Right cardiac atrium (tissue), 5 donors: ENCODE data around the gene BCAT1. TPM values are rescaled to one million over a fixed set of nuclear protein-coding genes. Genes with fewer than 3 reads are reported as not detected.

Source experiments
- ATAC-seq, 2 donors: fragments of 200-7000 bp; cut with Tn5 transposase; one replicate each; pipeline versions ENCODE4 v1.8.0 to v1.9.1; 2020; ENCODE audit warnings: moderate library complexity in 2 of 2, mild to moderate bottlenecking in 1 of 2
- DNase-seq, 3 donors: peaks; one replicate each; pipeline ENCODE4 v3.0.0-alpha.2; 2020
- H3K27ac ChIP-seq: one replicate; pipeline ENCODE4 v1.5.1; 2013; ENCODE audit warnings: mild to moderate bottlenecking, low read length, control low read depth, moderate library complexity
- H3K27me3 ChIP-seq: one replicate; pipeline ENCODE4 v1.6.1; 2013; ENCODE audit not compliant: control insufficient read depth, insufficient read depth
- H3K4me1 ChIP-seq: one replicate; pipeline ENCODE4 v1.6.1; 2013; ENCODE audit warnings: low read length; ENCODE audit not compliant: control insufficient read depth, insufficient read depth
- H3K4me3 ChIP-seq: one replicate; pipeline ENCODE4 v1.5.1; 2013; ENCODE audit warnings: low read length, control low read depth
- H3K9me3 ChIP-seq: one replicate; pipeline ENCODE4 v1.6.1; 2013; ENCODE audit warnings: low read length; ENCODE audit not compliant: control insufficient read depth
- WGBS: extraction: QIAGEN DNeasy Blood & Tissue Kit; methylation state at CpG from one replicate; pipeline ENCODE4 v1.1.7; 2013; 5-methylcytosine and 5-hydroxymethylcytosine counted together
- intact Hi-C, 4 donors: fragments of 100-400 bp; cut with DNase I; formaldehyde crosslinking; loops; one replicate each; pipeline versions ENCODE4 v1.11.0 to v1.14.0; 2022 to 2023
- polyA plus RNA-seq: library from polyadenylated mRNA; stranded (reverse); fragments of 200-250 nt; gene quantifications from one replicate; pipeline ENCODE4 v1.2.3, GENCODE V29; 2013
- total RNA-seq, 4 donors: library from RNA; stranded (reverse); fragmentation: NEBNext Ultra II Directional; extraction: Animal tissue kit (Norgen Biotek cat#: 25700); gene quantifications; one replicate each; pipeline ENCODE4 v1.2.1, GENCODE V29; 2021
- donor health status: healthy with polysubstance abuse.
- donor health status: DM: no; HTN: yes; CAD: no.
- donor health status: DM: no; HTN: no; CAD: no.
- donor health status: DM: no; HTN: yes; CAD: no; lungs with severe emphysema.
- donor health status: DM: yes; HTN: yes; CAD: no.

The BCAT1 gene
- total and polyA plus RNA-seq, 5 donors: 0.86 to 9.0 (median 5.7) TPM

DNA sequence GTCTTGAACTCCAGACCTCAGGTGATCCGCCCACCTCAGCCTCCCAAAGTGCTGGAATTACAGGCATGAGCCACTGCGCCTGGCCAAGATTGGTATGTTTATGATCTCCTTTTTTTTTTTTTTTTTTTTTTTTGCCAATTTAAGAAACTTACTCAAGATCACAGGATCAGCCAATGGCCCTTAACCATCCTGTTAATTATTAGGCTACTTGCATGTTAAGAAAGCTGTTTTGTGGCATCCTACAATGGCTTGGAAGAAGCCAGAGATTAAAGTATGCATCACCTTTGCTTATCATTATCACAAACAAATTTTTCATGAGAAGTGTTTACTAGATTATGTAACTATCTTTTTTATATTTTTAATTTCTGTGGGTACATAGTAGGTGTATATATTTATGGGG, 140.2 kb downstream of the BCAT1 start:
- no peak for ATAC-seq
- no peaks in the 10 kb centered on the region for H3K9me3 ChIP-seq
- WGBS: 96% methylated on average over 2 of the region's 2 CpGs
- no peaks in the 10 kb centered on the region for H3K4me1 ChIP-seq
- H3K27me3 ChIP-seq: no peaks in the 10 kb centered on the region
- intact Hi-C loops: no loop called here
- DNase-seq: no peak
- no peak overlapping the region for H3K27ac ChIP-seq
- no peak overlapping the region for H3K4me3 ChIP-seq

DNA sequence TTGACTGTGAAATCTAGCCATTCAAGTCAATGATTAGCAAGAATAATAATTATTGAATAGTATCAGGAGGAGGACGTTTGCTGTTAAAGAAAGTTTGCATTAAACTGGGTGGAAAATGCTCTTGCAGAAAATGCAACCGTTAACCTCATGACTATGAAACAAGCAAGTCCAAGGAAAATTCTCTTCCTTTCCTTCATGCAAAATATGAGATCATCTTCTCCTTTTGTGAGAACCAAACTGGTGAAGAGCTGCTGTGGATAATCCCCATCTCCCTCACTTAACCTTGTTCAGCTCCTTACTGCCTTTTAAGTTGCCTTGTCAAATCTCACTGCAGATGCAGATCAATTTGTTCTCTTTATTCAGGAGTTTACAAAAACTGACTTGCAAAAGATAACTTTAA, 142.5 kb downstream of the BCAT1 start:
- DNase-seq: no peak
- intact Hi-C loops: no loop called here
- H3K9me3 ChIP-seq: no peaks in the 10 kb centered on the region
- H3K27ac ChIP-seq: no peak overlapping the region
- no peak overlapping the region for H3K4me3 ChIP-seq
- no peaks in the 10 kb centered on the region for H3K27me3 ChIP-seq
- H3K4me1 ChIP-seq: no peaks in the 10 kb centered on the region
- WGBS: 81% methylated on average over 2 of the region's 2 CpGs
- no peak for ATAC-seq

DNA sequence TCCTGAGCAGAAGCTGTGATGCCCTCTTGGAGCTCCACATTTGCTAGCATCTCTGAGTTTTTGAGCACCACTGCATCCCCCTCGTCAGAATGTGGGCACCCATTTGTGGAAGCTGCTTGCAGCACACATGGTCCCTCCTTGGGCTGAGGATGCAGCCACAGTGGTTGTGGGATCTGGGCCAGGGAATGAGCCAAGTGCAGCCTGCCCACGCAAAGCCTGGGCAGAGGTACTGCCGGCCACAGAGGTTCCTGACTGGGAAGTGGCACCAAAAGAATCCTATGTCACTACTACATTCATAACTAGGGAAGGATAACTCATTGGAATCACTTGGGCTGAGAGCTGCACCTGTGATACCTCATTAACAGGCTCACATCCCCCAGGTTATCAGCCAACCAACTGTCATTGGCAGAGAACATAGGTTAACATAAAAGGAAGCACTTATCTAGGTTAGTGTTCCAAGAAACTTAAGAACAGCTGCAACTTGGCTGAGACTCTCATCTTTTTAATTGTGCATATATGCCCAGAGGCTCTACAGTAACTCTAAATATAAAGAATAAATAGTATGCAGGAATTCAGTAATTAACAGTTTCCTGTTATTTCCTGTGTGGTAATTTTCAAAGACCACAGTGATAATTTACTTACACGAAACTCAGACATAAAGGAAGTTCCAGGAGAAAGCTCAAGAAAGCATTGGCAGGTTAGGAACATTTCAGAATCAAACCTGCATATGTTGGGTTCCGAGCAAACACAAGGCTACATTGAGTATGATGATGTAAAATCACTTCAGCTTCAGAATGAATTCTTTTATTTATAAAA, 145.3 kb downstream of the BCAT1 start:
- 66% methylated on average over 5 of the region's 5 CpGs for WGBS
- Histone ChIP-seq H3K27ac (no peak overlapping the region), H3K9me3 (no peaks in the 10 kb centered on the region), H3K27me3 (no peaks in the 10 kb centered on the region), H3K4me3 (no peak overlapping the region), H3K4me1 (no peaks in the 10 kb centered on the region)
- ATAC-seq: no peak
- intact Hi-C loops: no loop called here
- no peak for DNase-seq

DNA sequence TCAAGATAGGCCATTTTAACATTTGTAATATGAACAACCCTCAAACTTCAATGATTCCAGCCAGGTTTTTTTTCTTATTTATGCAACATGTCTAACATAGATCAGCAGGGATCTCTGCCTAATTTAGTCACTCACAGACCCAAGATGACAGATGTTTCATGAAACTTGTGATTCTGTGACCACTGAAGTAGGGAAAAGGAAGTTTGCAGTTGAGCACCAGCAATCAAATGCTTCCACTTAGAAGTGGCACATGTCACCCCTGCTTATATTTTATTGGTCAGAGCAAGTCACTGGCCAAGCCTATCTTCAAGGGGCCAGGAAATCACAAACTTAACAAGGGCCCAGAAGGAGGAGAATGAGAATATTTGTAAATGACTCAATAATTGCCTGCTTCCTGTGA, 150.6 kb downstream of the BCAT1 start:
- no peaks in the 10 kb centered on the region for H3K9me3 ChIP-seq
- DNase-seq (no peak), ATAC-seq (no peak)
- no peaks in the 10 kb centered on the region for H3K27me3 ChIP-seq
- no peaks in the 10 kb centered on the region for H3K4me1 ChIP-seq
- no peak overlapping the region for H3K27ac ChIP-seq
- intact Hi-C loops: no loop called here
- H3K4me3 ChIP-seq: no peak overlapping the region

DNA sequence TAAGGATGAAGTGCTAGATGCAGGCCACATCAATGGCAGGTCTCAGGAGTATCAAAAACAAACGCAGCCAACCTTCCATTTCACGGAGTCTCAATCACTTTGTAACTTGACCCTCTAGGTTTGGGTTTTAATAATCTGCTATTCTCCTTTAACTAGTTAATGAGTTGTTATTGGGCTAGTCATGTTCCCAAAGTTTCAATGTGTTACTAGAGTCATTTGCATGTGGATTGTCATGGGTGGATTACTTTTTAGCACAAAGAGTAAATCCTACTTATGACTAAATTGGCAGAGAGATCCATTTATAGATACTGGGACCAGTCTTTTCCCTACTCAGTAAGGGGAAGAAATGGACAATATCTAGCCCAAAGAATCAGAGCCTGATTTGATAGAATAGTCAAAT, 151.0 kb downstream of the BCAT1 start:
- ATAC-seq: no peak
- Histone ChIP-seq H3K4me1 (no peaks in the 10 kb centered on the region), H3K27me3 (no peaks in the 10 kb centered on the region), H3K27ac (no peak overlapping the region), H3K4me3 (no peak overlapping the region), H3K9me3 (no peaks in the 10 kb centered on the region)
- DNase-seq: no peak
- intact Hi-C loops: no loop called here
- WGBS: 70% methylated on average over 2 of the region's 2 CpGs

DNA sequence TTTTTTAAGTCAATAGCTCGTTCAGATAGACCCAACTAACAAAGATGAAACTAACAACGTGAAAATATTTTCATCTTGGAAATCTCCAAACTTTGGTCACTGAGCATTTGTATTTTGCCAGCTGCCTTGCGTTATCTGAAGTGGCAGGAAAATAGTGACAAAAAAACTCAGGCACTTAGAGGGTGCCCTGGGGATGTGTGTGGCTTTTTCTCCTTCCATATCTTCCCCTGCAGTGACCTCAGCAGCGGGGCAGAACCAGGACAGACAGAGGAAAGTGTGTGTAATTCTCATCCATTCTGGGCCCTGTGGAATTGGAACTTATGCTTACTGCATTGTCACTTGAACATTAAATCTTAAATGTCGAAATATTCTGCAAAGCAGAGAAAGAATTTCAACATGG, 152.0 kb downstream of the BCAT1 start:
- DNase-seq: peak in 1 of 3 donors; percentile 42
- no peaks in the 10 kb centered on the region for H3K9me3 ChIP-seq
- 23% methylated on average over 5 of the region's 5 CpGs for WGBS
- no peaks in the 10 kb centered on the region for H3K27me3 ChIP-seq
- ATAC-seq: no peak
- no peak overlapping the region for H3K4me3 ChIP-seq
- intact Hi-C loops: no loop called here
- no peaks in the 10 kb centered on the region for H3K4me1 ChIP-seq
- no peak overlapping the region for H3K27ac ChIP-seq

DNA sequence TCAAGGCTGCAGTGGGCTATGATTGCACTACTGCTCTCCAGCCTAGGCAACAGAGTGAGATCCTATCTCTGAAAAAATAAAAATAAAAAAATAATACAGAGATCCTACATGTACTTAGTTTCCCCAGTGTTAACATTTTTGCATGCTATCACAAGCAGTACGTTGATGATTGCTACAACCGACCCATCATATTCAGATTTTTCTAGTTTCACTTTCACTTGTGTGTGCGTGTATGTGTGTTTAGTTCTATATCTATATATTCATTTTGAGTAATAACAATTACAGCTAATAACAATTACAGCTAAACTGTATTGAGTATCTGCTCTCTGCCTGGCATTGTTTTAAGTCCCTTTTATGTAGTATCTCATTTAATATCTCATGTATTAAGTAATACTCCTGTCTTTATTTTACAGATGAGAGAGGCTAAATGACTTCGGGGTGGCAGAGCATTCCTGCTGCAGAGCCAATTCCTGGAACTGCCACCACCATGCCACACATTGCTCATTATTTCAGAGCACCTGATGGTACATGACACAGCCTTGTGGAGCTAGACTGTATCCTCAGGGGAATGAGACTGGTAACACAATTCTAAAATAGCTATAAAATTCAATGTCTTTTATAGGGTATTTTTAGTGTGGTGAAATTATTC, 153.1 kb downstream of the BCAT1 start:
- WGBS: 52% methylated on average over 4 of the region's 4 CpGs
- Histone ChIP-seq H3K4me1 (no peaks in the 10 kb centered on the region), H3K9me3 (no peaks in the 10 kb centered on the region), H3K4me3 (peak overlapping the region; percentile 38), H3K27me3 (no peaks in the 10 kb centered on the region), H3K27ac (no peak overlapping the region)
- ATAC-seq: no peak
- intact Hi-C loops: no loop called here
- DNase-seq: no peak

DNA sequence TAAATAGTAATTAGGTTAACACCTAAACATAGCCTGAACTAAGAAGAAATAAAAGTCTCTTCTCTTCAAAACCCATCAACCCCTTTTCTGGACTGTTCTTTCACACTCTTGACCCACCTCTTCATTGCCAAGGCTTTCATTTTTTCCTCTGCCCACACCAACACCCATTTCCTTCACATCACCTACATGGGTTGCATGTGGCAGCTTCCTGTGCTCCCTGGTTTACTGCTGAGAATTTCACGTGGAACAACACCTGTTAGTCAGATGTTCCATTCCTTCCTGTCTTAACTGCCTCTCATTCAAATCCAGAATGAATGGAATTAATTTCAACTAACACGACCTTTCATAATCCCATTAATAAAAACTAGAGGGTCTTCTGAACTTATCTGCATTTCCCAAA, 157.3 kb downstream of the BCAT1 start:
- Histone ChIP-seq H3K9me3 (no peaks in the 10 kb centered on the region), H3K27me3 (no peaks in the 10 kb centered on the region), H3K4me1 (no peaks in the 10 kb centered on the region), H3K4me3 (no peak overlapping the region), H3K27ac (no peak overlapping the region)
- intact Hi-C loops: no loop called here
- ATAC-seq (no peak), DNase-seq (no peak)
- 69% methylated on average over 2 of the region's 2 CpGs for WGBS

DNA sequence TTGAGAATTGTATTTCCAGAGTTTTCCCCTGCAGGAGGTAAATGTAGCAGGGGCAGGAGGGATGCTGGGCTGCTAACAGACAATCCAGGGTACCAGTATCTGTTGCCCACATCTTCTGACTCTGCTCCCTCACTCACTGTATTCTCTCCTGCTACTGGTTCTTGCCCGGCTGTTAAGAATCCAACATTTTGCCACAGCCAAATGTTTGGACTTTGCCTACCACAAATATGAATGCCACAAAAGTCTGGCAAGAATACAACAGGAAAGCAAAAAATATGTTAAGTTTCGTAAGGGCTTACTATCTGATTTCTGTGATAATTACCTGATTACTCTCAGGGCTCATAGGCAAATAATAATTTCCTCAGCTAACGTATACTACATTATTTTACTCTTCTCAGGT, 160.0 kb downstream of the BCAT1 start:
- no peak overlapping the region for H3K4me3 ChIP-seq
- H3K9me3 ChIP-seq: no peaks in the 10 kb centered on the region
- ATAC-seq (no peak), DNase-seq (no peak)
- intact Hi-C loops: no loop called here
- no peak overlapping the region for H3K27ac ChIP-seq
- H3K4me1 ChIP-seq: no peaks in the 10 kb centered on the region
- 79% methylated on average over 3 of the region's 3 CpGs for WGBS
- H3K27me3 ChIP-seq: no peaks in the 10 kb centered on the region

DNA sequence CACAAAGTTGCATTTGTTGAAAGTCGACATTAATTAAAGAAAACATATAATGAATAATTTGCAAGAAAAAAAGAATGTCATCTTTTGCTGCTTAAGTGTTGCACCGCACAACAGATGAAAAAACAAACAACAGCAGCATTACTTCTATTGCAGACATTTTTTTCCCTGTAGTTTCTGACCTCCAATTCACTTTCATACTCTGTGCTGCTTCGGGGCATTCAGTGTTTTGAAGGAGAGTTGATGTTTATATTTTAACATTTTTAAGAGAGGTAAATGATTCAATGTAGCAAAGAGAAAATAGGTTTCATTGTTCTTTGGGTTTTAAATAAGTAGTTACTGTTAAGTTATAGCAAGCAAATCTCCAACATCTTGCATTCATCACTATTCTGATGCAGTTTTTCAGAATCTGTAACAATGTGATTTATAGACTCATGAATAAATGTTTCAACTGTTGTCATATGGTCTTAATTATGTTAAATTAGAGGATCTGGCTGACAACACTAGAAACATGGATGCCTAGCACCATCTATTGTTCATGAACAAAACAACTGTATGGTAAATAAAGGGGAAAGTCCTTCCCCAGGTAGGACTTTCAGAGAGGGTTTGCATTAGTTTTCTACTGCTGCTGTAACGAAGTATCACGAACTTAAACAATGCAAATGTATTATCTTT, 168.1 kb downstream of the BCAT1 start:
- Histone ChIP-seq H3K27ac (no peak overlapping the region), H3K4me3 (no peak overlapping the region), H3K27me3 (no peaks in the 10 kb centered on the region), H3K9me3 (no peaks in the 10 kb centered on the region), H3K4me1 (no peaks in the 10 kb centered on the region)
- intact Hi-C loops: no loop called here
- WGBS: 63% methylated on average over 5 of the region's 5 CpGs
- no peak for ATAC-seq
- DNase-seq: no peak

DNA sequence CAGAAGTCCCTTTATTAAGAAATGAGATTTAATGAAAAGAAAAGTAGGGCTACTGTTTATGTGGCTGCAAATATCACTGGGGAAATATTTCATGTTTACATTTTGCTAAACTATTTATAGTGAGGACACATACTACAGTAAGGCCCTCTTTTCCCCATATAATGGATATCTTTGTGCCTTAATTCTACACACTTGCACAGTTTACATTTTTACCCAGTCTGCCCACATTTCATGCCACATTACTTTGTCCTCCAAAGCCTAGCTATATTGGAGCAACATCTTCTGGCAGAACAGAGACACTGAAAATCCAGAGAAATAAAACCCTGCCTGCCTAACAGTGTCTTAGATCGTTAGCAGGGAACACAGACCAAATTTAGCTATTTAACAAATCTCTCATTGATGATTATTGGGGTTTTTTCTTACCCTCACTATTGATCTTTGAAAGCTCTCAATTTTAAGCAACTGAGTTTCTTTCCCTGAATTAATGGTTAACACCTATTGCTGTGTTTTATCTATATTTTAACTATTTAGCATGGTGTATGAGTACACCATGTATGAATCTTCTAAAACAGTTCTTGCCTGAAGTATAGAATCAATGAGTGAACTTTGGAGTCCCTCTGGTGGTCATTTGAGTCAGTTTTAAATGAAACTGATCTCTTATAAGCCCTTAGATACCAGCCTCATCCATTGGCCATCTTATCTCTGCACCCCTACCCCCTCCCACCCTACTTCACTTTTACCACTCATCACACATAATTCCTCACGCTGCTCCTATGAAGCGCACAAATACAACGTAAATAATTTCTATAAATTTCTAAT, 170.2 kb downstream of the BCAT1 start:
- intact Hi-C loops: no loop called here
- WGBS: 45% methylated on average over 4 of the region's 4 CpGs
- ATAC-seq: no peak
- Histone ChIP-seq H3K27me3 (no peaks in the 10 kb centered on the region), H3K4me1 (no peaks in the 10 kb centered on the region), H3K27ac (no peak overlapping the region), H3K9me3 (no peaks in the 10 kb centered on the region), H3K4me3 (no peak overlapping the region)
- no peak for DNase-seq
